GM12891 (cell line): ENCODE data around the gene UBE2K.

Source experiments
- PAX5 ChIP-seq: IDR thresholded peaks from 2 replicates; pipeline ENCODE4 v1.6.1; 2011; ENCODE audit warnings: low read length, moderate library complexity, mild to moderate bottlenecking; ENCODE audit not compliant: insufficient read depth, severe bottlenecking
- POLR2A ChIP-seq: IDR thresholded peaks from 2 replicates; pipeline ENCODE4 v1.6.1; 2011; ENCODE audit warnings: low read depth, low read length, control low read depth
- POLR2AphosphoS5 ChIP-seq: IDR thresholded peaks from 2 replicates; pipeline ENCODE4 v1.6.1; 2011; ENCODE audit warnings: low read depth, low read length, control low read depth
- POU2F2 ChIP-seq: IDR thresholded peaks from 2 replicates; pipeline ENCODE4 v1.6.1; 2011; ENCODE audit warnings: low read depth, mild to moderate bottlenecking, control low read depth, low read length, moderate library complexity
- SPI1 ChIP-seq: IDR thresholded peaks from 2 replicates; pipeline ENCODE4 v1.6.1; 2011; ENCODE audit warnings: low read depth, low read length, control low read depth
- TAF1 ChIP-seq: IDR thresholded peaks from 2 replicates; pipeline ENCODE4 v1.6.1; 2011; ENCODE audit warnings: low read depth, low read length, control low read depth

DNA sequence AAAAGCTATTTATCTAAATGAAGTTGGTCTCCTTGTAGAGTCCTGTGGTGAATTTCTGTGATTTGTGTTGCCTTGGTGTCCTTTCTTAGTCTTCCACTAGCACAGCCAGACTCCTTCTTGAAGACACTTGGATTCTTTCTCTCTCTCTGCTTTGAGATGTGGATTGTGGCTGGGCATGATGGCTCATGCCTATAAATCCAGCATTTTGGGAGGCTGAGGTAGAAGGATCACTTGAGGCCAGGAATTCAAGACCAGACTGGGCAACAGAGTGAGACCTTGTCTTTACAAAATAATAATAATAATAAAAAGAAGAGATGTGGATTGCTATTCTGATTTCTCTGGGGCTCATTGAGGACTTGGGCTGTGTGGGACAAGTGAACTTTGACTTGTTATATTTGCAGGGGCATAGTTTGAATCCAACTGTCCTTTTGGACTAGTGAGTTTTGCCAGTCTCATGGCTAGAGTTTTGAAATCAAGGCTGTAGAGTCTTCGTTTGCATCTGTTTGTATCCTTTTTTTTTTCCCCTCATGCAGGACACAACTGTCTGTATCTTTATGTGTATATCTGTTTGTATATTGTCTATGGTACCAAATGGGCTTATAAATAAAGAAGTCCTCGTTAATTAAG lies 48.2 kb upstream of the UBE2K start:
- TF ChIP-seq POLR2AphosphoS5 (no peak), POLR2A (no peak), POU2F2 (no peak), SPI1 (no peak), TAF1 (no peak), PAX5 (no peak)
